HepG2 (cell line): ENCODE measurements around the gene GSTK1. TPM values are rescaled to one million over a fixed set of nuclear protein-coding genes. Genes with fewer than 3 reads are reported as not detected.
A peak's percentile ranks its signal among the peaks of the same experiment; 100 is the strongest.

Experiments used
- ATF6 ChIP-seq: sonication (generic); formaldehyde crosslinking; conservative IDR thresholded peaks from 2 replicates; pipeline ENCODE4 v1.4.0; 2020; ENCODE audit warnings: missing genetic modification reagents
- CREBL2 ChIP-seq: sonication (generic); formaldehyde crosslinking; IDR thresholded peaks from 2 replicates; pipeline ENCODE4 v1.8.1; 2023; ENCODE audit warnings: missing genetic modification reagents, mild to moderate bottlenecking, borderline replicate concordance
- GTF3A ChIP-seq: sonication (generic); formaldehyde crosslinking; conservative IDR thresholded peaks from 2 replicates; pipeline ENCODE4 v1.4.0; 2020; ENCODE audit warnings: mild to moderate bottlenecking, missing genetic modification reagents
- MTA3 ChIP-seq: sonication (generic); formaldehyde crosslinking; IDR thresholded peaks from 2 replicates; pipeline ENCODE4 v1.4.0; 2020; ENCODE audit warnings: missing genetic modification reagents
- NFYC ChIP-seq: IDR thresholded peaks from 2 replicates; pipeline ENCODE4 v1.6.1; 2016; ENCODE audit warnings: missing genetic modification reagents, missing compliant biosample characterization
- RBM22 ChIP-seq: fragments of 200-400 bp; formaldehyde crosslinking; optimal IDR thresholded peaks from 2 replicates; pipeline ENCODE3; 2017; ENCODE audit warnings: mild to moderate bottlenecking, low read length, moderate library complexity
- ZBTB44 ChIP-seq: sonication (generic); formaldehyde crosslinking; IDR thresholded peaks from 2 replicates; pipeline ENCODE4 v1.4.0; 2020; ENCODE audit warnings: missing genetic modification reagents
- ZMYM3 ChIP-seq: sonication (generic); formaldehyde crosslinking; IDR thresholded peaks from 2 replicates; pipeline ENCODE4 v1.5.1; 2020; ENCODE audit warnings: mild to moderate bottlenecking, missing genetic modification reagents
- ZNF124 ChIP-seq: sonication (generic); formaldehyde crosslinking; IDR thresholded peaks from 2 replicates; pipeline ENCODE4 v1.4.0; 2020; ENCODE audit warnings: missing genetic modification reagents
- ZNF432 ChIP-seq: sonication (generic); formaldehyde crosslinking; IDR thresholded peaks from 2 replicates; pipeline ENCODE4 v1.5.0; 2020; ENCODE audit warnings: missing genetic modification reagents, mild to moderate bottlenecking, borderline replicate concordance
- ZNF619 ChIP-seq: sonication (generic); formaldehyde crosslinking; IDR thresholded peaks from 2 replicates; pipeline ENCODE4 v1.4.0; 2020; ENCODE audit warnings: mild to moderate bottlenecking, missing genetic modification reagents
- polyA plus RNA-seq, 8 experiments: library from polyadenylated mRNA; depleted of rRNA in 3 of 8; stranded (reverse) in 7 of 8; unstranded in 1 of 8; fragments of >200 nt; fragmentation: Illumina TruSeq in 4 of 8; extraction: Trizol in 4 of 8; gene quantifications; 2 replicates each; pipeline versions ENCODE4 v1.2.1 to v1.2.3, GENCODE V29; 2011 to 2016; ENCODE audit warnings: low read depth in 4 of 8, missing spikeins in 1 of 8, mixed read lengths in 1 of 8; ENCODE audit not compliant: insufficient read depth in 1 of 8
- total RNA-seq, 5 experiments: library from RNA; depleted of rRNA; stranded (reverse); fragments of >200 nt; fragmentation: Illumina TruSeq; extraction: Trizol; gene quantifications; 2 replicates each; pipeline ENCODE4 v1.2.3, GENCODE V29; 2016; ENCODE audit warnings: low read depth in 1 of 5
- TF ChIP-seq, protein P1 (sequence below), 2 experiments: sonication (generic) in 1 of 2; formaldehyde crosslinking in 1 of 2; IDR thresholded peaks; 2 replicates each; pipeline versions ENCODE4 v1.5.1 to v1.6.1; 2011 to 2020; ENCODE audit warnings: borderline replicate concordance in 1 of 2, low read depth in 1 of 2, low read length in 1 of 2, mild to moderate bottlenecking in 1 of 2, missing genetic modification reagents in 1 of 2, moderate library complexity in 1 of 2
- TF ChIP-seq, protein P2 (sequence below): sonication (generic); formaldehyde crosslinking; IDR thresholded peaks from 2 replicates; pipeline ENCODE4 v1.4.0; 2020; ENCODE audit warnings: mild to moderate bottlenecking, missing genetic modification reagents, borderline replicate concordance
- TF ChIP-seq, protein P3 (sequence below): sonication (generic); formaldehyde crosslinking; IDR thresholded peaks from 2 replicates; pipeline ENCODE4 v1.8.1; 2023; ENCODE audit warnings: missing genetic modification reagents, inconsistent platforms, borderline replicate concordance

The GSTK1 gene
- total and polyA plus RNA-seq, 2 of the 13 experiments (the other 11 are each of a cell fraction or from before 2014, with no cell fraction given): 64.6 to 92.1 TPM

DNA sequence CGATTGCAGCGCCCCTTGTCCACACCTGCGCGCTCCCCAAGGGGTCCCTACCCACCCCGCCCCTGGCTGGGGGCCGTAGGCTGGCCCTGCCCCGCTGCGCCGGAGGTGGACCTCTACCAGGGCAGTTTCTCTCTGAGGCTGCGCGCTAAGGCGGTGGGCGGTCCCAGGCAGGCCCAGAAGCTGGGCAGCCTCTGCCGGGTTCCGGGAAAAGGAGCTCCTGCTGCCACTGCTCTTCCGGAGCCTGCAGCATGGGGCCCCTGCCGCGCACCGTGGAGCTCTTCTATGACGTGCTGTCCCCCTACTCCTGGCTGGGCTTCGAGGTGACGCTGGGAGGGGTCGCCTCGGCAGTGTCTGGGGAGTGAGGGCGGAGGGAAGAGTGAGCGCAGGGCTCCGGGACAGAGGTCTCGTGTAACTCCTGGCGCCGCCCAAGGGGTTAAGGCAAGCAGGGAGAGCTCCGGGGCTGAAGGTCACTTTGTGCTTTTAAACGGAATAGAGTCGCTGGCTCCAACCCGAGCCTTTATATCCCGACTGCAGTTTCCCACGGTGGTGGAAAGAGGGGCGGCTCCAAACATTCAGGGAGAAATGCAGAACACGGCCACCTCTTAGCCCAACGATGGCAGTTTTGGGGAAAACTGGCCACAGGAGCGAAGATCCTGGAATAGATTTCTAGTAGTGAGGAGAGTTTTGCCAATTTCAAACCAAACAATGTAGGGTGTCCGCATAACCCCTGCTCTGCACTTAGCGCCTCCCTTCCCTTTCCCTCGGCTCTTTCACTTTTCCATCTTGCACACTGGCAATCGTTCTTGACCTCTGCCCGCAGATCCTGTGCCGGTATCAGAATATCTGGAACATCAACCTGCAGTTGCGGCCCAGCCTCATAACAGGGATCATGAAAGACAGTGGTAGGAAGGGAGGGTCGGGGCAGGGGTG is at the start of gene GSTK1 (continued):
- TF ChIP-seq ATF6: no peak; the same call in 1 of the 2 replicates
- no peak for TF ChIP-seq MTA3
- no peak for TF ChIP-seq GTF3A (CRISPR knock-in tag)
- no peak for TF ChIP-seq ZBTB44
- peak; percentile 81; the same call in 1 of the 2 replicates for TF ChIP-seq ZNF619 (CRISPR knock-in tag)
- no peak for TF ChIP-seq ZNF124
- TF ChIP-seq ZNF432: no peak
- TF ChIP-seq ZMYM3 (CRISPR knock-in tag): no peak
- TF ChIP-seq CREBL2 (CRISPR knock-in tag): 0 out of 2 replicates have a peak, but pooled peaks have one; percentile 49
- TF ChIP-seq, protein P1, sequence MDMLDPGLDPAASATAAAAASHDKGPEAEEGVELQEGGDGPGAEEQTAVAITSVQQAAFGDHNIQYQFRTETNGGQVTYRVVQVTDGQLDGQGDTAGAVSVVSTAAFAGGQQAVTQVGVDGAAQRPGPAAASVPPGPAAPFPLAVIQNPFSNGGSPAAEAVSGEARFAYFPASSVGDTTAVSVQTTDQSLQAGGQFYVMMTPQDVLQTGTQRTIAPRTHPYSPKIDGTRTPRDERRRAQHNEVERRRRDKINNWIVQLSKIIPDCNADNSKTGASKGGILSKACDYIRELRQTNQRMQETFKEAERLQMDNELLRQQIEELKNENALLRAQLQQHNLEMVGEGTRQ (IDR thresholded peaks at IDR 0.05; ENCODE audit: low read depth, low read length): no peak
- TF ChIP-seq, protein P1 (CRISPR knock-in tag; IDR thresholded peaks at IDR 0.05; ENCODE audit: borderline replicate concordance): no peak
- TF ChIP-seq NFYC (CRISPR knock-in tag): 0 out of 2 replicates have a peak, but pooled peaks have one; percentile 9
- TF ChIP-seq, protein P2, sequence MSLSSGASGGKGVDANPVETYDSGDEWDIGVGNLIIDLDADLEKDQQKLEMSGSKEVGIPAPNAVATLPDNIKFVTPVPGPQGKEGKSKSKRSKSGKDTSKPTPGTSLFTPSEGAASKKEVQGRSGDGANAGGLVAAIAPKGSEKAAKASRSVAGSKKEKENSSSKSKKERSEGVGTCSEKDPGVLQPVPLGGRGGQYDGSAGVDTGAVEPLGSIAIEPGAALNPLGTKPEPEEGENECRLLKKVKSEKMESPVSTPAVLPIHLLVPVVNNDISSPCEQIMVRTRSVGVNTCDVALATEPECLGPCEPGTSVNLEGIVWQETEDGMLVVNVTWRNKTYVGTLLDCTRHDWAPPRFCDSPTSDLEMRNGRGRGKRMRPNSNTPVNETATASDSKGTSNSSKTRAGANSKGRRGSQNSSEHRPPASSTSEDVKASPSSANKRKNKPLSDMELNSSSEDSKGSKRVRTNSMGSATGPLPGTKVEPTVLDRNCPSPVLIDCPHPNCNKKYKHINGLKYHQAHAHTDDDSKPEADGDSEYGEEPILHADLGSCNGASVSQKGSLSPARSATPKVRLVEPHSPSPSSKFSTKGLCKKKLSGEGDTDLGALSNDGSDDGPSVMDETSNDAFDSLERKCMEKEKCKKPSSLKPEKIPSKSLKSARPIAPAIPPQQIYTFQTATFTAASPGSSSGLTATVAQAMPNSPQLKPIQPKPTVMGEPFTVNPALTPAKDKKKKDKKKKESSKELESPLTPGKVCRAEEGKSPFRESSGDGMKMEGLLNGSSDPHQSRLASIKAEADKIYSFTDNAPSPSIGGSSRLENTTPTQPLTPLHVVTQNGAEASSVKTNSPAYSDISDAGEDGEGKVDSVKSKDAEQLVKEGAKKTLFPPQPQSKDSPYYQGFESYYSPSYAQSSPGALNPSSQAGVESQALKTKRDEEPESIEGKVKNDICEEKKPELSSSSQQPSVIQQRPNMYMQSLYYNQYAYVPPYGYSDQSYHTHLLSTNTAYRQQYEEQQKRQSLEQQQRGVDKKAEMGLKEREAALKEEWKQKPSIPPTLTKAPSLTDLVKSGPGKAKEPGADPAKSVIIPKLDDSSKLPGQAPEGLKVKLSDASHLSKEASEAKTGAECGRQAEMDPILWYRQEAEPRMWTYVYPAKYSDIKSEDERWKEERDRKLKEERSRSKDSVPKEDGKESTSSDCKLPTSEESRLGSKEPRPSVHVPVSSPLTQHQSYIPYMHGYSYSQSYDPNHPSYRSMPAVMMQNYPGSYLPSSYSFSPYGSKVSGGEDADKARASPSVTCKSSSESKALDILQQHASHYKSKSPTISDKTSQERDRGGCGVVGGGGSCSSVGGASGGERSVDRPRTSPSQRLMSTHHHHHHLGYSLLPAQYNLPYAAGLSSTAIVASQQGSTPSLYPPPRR: peak; percentile 56; the same call in 1 of the 2 replicates
- no peak for TF ChIP-seq RBM22
- TF ChIP-seq, protein P3, sequence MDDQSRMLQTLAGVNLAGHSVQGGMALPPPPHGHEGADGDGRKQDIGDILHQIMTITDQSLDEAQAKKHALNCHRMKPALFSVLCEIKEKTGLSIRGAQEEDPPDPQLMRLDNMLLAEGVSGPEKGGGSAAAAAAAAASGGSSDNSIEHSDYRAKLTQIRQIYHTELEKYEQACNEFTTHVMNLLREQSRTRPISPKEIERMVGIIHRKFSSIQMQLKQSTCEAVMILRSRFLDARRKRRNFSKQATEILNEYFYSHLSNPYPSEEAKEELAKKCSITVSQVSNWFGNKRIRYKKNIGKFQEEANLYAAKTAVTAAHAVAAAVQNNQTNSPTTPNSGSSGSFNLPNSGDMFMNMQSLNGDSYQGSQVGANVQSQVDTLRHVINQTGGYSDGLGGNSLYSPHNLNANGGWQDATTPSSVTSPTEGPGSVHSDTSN (CRISPR knock-in tag): peak; percentile 38; the same call in 1 of the 2 replicates
